Measurements from ENCODE around the gene IGLL1.
"Not testable (repeated sequence)": the region's sequence is repeated elsewhere in the genome, so short reads cannot be mapped to it uniquely, and the experiment has no call there.

The IGLL1 gene

GRCh38 chr22:23591201-23591791 lies 11.2 kb upstream of the IGLL1 start:
- peak; percentile 22 for DNase-seq

DNA sequence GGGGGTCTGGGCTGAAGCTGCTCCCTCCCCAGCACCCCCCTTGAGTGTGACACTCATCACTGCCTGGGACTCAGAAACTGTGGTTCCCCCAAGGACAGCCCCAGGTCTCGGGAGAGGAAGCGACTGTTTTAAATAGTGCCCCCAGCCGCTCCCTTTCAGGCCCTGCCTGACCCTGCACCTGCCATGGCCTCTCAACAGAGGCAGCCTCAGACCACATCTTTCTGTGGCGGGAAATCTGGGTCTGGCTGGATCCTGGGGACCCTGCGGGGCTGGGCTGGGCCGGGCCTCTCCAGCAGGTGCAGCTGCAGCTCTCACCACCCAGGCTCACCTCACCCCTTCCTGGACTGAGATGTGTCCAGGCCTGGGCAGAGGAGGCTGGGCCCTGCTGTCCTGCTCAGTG lies 3.7 kb upstream of the IGLL1 start:
- no peak for DNase-seq

GRCh38 chr22:23583153-23583552 lies 3.1 kb upstream of the IGLL1 start:
- no peak for DNase-seq

DNA sequence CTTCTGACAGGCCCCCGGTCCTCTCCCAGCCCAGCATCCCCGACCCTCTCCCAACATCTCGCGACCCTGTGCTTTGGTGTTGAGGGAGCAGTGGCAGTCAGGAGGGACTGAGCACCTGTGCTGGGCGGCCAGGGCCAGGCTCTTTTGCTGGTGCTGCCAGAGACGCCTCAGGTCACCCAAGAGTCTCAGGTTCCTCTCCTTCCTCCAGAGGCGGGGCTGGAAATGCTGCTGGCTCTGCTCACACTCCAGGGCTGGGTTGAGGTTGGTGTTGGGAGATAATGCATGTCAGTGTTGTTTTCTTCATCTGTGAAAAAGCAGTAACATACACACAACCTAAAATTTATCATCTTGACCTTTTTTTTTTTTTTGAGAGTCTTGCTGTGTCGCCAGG lies 1.2 kb upstream of the IGLL1 start:
- DNase-seq: no peak

DNA sequence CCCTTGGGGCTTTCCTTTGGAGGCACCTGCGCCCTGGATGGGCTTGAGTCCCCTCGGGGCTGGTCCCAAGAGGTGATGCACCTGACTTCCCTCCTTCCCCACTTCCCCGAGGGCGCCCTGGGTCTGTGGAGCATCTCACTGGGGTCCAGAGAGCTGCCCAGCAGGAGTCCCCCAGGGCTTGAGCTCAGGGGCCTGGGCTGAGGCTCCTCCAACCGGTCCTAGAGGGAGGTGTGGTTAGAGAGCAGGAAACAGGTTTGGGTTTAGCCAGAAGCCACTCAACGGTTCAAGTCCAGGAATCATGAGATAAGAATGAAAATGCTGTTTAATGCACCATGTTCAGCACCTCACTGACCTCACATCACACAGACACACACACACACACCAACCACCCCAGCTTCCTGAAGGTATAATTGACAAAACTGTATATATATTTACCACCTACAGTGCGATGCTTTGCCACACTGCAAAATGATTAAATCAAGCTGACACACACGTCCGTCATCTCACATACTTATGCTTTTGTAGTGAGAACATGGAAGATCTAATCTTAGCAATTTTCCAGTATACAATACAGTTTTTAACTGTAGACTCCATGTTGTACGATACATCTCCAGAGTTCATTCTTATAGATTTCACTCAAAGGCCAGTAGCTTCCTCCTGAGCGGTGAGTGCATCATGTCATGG lies 628 bp upstream of the IGLL1 start:
- DNase-seq: peak; percentile 7

DNA sequence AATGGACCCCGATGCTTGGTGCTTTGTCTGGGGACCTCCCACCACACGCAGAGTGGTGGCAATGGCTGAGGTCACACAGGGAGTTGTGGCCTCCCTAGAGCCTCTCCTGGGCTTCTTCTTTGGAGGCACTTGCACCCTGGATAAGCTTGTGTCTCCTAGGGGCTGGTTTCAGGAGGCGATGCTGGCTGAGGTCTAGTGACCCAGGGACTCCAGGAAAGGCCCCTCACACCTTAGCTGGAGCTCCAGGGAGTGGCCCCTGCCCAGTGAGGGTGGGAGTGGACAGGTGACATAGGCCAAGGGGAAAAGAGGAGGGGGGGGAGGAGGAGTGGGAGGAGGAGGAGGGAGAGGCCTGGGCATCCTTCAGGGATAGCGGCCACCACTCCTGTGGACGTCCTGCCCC lies 810 bp downstream of the IGLL1 start:
- DNase-seq: no peak

DNA sequence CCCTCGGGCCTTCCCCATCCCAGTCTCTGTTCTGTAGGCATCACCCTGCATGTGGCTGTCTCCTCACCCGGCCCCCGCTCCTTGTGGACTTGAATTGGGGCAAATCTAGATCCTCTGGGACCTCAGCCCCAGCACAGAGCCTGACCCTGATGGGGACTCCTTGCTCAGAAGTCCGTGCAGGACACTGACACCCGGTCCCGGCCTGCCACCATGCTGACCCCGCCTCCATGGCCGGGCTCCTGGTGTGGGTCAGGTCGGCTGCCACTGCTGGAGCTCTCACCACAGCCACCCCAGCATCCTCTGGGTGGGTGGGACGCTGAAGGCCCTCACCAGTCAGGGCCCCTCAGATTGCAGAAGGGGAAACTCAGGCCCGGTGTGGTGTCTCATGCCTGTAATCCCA lies 1.8 kb downstream of the IGLL1 start:
- no peak for DNase-seq

GRCh38 chr22:23576681-23577080 lies 3.4 kb downstream of the IGLL1 start:
- no peak for DNase-seq

DNA sequence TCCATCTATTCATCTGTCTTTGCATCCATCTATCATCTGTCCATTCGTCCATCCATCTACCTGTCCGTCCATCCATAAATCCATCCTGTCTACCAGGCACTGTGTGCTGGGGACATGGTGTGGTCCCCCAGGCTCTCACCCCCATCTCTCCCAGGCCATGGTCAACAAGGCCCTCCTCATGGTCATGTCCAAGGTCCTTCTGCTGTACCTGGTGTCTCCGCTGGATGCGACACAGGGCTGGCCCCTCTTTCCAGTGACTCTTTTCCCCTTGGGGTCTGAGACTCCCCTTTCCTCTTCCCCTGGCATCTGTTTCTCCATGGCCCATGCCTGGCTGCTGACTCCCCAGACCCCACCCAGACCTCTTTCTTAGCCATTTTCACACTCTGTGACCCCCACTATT lies 4.5 kb downstream of the IGLL1 start:
- no peak for DNase-seq

DNA sequence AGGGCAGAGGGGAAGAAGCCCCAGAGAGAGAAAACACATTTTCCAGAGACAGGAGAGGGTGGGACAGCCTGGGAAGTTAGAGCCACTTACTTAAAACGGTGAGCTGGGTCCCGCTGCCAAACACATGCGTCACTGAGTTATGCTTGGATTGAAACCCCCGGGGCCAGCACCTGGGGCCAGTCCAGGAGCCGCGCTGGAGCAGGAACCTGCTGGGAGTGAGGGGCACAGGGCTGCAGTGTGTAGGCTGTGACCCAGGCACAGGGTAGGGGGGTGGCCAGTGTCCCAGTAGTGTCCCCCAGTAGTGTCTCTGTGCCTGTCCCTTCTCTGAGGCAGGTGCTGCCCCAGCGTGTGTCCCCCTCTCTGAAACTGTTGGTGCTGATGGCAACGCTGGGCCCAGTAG lies 5.2 kb downstream of the IGLL1 start:
- no peak for DNase-seq

DNA sequence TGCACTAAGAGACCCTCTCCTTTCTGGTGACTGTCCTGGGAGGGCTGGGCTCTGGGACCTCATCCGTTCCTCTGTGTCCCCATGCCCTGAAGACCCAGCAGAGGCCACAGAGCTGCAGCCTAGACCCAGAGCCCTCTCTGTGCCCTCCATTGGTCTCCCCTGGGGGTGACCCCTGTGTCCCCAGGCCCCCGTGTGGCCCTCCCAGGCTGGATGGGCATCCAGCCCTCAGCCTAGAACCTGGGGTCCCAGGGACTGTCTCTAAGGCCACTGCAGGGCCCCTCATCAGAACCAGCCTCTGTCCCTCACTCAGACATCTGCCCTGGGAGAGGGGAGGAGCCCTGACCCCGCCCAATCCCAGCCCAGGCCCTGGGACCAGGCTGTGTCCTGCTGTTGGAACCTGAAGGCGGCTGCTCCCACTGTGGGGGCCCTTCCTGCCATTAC lies 5.7 kb downstream of the IGLL1 start:
- no peak for DNase-seq

DNA sequence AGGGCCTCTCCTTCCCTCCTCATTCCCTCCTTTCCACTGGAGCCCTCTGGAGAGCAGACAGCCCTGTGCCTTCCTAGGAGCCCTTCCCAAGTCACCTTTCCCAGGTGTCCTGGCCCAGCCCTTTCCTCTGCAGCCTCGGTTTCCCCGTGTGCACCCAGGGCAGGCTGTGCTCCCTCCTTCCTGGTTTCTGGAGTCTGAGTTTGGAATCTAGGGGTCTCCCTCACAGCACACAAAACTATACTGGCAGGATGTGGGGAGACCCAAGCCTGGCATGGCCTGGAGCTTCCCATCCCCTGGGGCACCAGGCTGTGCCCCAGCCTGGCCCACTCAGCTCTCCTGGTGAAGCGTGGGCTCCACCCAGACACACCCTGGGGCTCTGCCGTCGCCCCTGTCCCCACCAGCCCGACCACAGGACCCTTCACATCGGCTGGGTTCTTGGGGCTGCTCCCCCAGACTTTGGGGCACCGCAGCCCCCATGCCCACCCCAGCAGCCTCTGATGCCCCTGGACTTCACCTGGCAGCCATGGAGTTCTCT lies 6.3 kb downstream of the IGLL1 start:
- not testable (repeated sequence) for DNase-seq

DNA sequence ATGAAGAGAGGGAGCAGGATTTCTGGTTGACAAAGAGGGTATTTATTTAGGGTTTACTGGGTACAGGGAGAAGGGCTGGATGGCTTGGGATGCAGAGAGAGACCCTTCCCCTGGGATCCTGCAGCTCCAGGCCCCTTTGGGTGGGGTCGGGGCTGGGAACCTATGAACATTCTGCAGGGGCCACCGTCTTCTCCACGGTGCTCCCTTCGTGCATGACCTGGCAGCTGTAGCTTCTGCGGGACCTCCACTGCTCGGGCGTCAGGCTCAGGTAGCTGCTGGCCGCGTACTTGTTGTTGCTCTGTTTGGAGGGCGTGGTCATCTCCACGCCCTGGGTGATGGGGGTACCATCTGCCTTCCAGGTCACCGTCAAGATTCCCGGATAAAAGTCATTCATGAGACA lies 7.0 kb downstream of the IGLL1 start:
- not testable (repeated sequence) for DNase-seq

- no peak for DNase-seq
Observed at GRCh38 chr22:23571486-23571885, 8.6 kb downstream of the IGLL1 start.

DNA sequence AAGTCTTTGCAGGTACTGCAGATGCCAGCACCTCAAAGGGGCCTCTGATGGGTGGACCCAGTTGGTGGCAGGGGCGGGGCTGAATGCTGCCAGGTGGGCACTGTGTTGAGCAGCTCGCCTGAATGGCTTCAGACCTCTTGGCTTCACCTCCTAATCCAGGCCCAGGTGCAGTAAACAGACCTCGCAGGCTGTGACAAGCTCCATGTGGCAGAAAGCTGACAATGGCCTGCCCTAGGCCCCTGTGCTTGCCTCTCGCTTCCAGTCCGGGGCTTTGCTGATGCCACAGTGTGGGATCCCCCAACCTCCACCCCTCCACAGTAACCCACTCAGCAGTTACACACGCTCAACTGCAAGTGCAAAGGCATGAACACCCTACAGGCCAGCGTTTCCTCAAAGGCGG lies 9.4 kb downstream of the IGLL1 start:
- no peak for DNase-seq

GRCh38 chr22:23569716-23570115 lies 10.4 kb downstream of the IGLL1 start:
- no peak for DNase-seq

DNA sequence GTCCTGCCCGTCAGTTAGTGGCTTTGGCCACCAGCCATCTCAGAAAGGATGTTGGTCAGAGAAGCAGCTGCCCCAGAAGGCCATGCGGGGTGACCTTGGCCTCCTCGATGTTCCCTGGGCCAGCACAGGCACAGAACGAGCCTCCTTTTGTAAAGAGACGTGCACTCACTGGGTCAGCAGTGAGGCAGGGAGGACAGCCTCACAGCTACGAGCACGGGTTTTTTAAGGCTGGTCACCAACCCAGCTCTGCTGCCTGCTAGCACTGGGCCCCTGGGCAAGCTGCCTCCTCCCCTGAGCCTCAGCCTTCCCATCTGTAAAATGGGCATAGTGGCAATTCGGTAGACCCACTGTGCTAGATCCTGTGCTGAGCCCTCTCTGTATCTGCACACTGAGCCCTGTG lies 10.8 kb downstream of the IGLL1 start:
- no peak for DNase-seq

GRCh38 chr22:23566705-23567475 lies 13.2 kb downstream of the IGLL1 start:
- DNase-seq: no peak

- peak; percentile 36 for DNase-seq
Observed at GRCh38 chr22:23565915-23566704, 14.0 kb downstream of the IGLL1 start.

- DNase-seq: no peak
Observed at GRCh38 chr22:23565305-23565914, 14.7 kb downstream of the IGLL1 start.

- DNase-seq: no peak
Observed at GRCh38 chr22:23564276-23564675, 15.8 kb downstream of the IGLL1 start.

DNA sequence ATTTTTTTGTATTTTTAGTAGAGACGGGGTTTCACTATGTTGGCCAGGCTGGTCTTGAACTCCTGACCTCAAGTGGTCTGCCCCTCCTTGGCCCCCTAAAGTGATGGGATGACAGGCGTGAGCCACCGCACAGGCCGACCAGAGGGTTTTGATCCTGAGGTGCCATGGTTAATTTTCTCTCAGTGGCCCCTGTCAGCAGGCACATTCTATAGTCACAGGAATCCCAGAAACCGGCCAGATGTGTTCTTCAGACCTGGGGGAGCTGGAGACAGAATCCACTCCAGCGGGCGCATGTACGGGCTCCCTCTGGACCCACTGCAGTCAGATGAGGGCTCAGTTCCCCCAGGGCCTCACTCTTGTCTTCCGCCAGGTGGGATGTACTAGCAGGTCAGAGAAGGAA lies 17.0 kb downstream of the IGLL1 start:
- DNase-seq: no peak

DNA sequence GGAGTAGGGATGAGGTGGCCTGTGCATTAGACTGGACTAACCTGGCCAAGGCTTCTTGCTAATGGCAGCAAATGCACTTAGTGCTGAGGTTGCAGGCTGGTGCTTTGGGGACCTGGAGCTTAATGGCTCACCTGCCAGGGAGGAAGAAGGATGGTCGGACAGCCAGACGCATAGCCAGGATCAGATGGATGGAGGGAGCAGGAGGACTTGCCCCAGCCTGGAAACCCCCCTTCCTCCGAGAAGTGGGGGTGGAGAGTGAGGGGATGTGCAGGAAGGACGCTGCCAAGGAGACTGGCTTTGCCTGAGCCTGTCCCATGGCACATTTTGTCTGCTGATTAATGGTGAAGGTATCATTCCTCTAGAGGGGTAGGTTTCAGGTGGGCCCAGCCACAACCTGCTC lies 17.9 kb downstream of the IGLL1 start:
- DNase-seq: no peak
